Stimulated activated effector memory CD8-positive, alpha-beta T cell treated with anti-CD3 and anti-CD28 coated beads, Interleukin-12 subunit alpha, Interleukin-12 subunit beta, amount 100 ng/mL, for 72 hours (primary cell): Measurements from ENCODE around the gene ANAPC2.

ENCODE experiments used
- ATAC-seq: fragments of 150-1000 bp; cut with Tn5 transposase; 2 replicates; pipeline ENCODE4 v1.10.0; 2021
- DNase-seq, 2 donors: peaks; one replicate each; pipeline ENCODE4 v3.0.0; 2021 to 2022; ENCODE audit warnings: low spot score in 2 of 2
- H3K27ac Mint-ChIP-seq: one replicate; pipeline ENCODE4 v1.8.0; 2022; ENCODE audit warnings: mild to moderate bottlenecking, mixed read lengths
- H3K36me3 Mint-ChIP-seq: one replicate; pipeline ENCODE4 v1.8.0; 2022; ENCODE audit warnings: mild to moderate bottlenecking, mixed read lengths
- H3K4me1 Mint-ChIP-seq: one replicate; pipeline ENCODE4 v1.8.0; 2022; ENCODE audit warnings: mixed read lengths
- H3K4me3 Mint-ChIP-seq: one replicate; pipeline ENCODE4 v1.8.0; 2022; ENCODE audit warnings: mild to moderate bottlenecking, mixed read lengths
- H3K9me3 Mint-ChIP-seq: one replicate; pipeline ENCODE4 v1.8.0; 2022; ENCODE audit warnings: mixed read lengths

ANAPC2 gene

GRCh38 chr9:137134191-137134590 lies 54.2 kb downstream of the ANAPC2 start:
- Mint-ChIP-seq H3K36me3 (no peaks in the 10 kb centered on the region), H3K9me3 (no peaks in the 10 kb centered on the region), H3K4me1 (peaks cover 6% of the 10 kb centered on the region), H3K4me3 (no peak overlapping the region), H3K27ac (no peak overlapping the region)
- DNase-seq (no peak), ATAC-seq (no peak)

GRCh38 chr9:137130176-137130755 lies 58.1 kb downstream of the ANAPC2 start:
- Mint-ChIP-seq H3K27ac (peak overlapping the region; percentile 84), H3K4me1 (peaks cover 23% of the 10 kb centered on the region), H3K9me3 (no peaks in the 10 kb centered on the region), H3K36me3 (peaks cover 8% of the 10 kb centered on the region), H3K4me3 (peak overlapping the region; percentile 89)
- DNase-seq (no peak), ATAC-seq (peak; percentile 19)

GRCh38 chr9:137129456-137130175 lies 58.7 kb downstream of the ANAPC2 start:
- Mint-ChIP-seq H3K4me3 (peak overlapping the region; percentile 89), H3K27ac (peak overlapping the region; percentile 94), H3K9me3 (no peaks in the 10 kb centered on the region), H3K36me3 (peaks cover 8% of the 10 kb centered on the region), H3K4me1 (peaks cover 23% of the 10 kb centered on the region)
- peak; percentile 75 to 93 for DNase-seq
- ATAC-seq: peak; percentile 98

GRCh38 chr9:137128862-137129455 lies 59.4 kb downstream of the ANAPC2 start:
- peak in 1 of 2 donors; percentile 69 for DNase-seq
- H3K27ac Mint-ChIP-seq: peak overlapping the region; percentile 94
- ATAC-seq: peak; percentile 16
- H3K4me1 Mint-ChIP-seq: peaks cover 23% of the 10 kb centered on the region
- H3K9me3 Mint-ChIP-seq: no peaks in the 10 kb centered on the region
- H3K36me3 Mint-ChIP-seq: peaks cover 8% of the 10 kb centered on the region
- peak overlapping the region; percentile 89 for H3K4me3 Mint-ChIP-seq

- H3K4me3 Mint-ChIP-seq: peak overlapping the region; percentile 89
- DNase-seq: no peak
- H3K36me3 Mint-ChIP-seq: peaks cover 8% of the 10 kb centered on the region
- H3K4me1 Mint-ChIP-seq: peaks cover 23% of the 10 kb centered on the region
- H3K27ac Mint-ChIP-seq: peak overlapping the region; percentile 94
- H3K9me3 Mint-ChIP-seq: no peaks in the 10 kb centered on the region
- no peak for ATAC-seq
Measured at GRCh38 chr9:137128158-137128861, 60.0 kb downstream of the ANAPC2 start.

GRCh38 chr9:137127301-137128157 lies 60.8 kb downstream of the ANAPC2 start:
- ATAC-seq (no peak), DNase-seq (no peak)
- Mint-ChIP-seq H3K9me3 (no peaks in the 10 kb centered on the region), H3K27ac (peak overlapping the region; percentile 94), H3K4me1 (peaks cover 23% of the 10 kb centered on the region), H3K4me3 (peak overlapping the region; percentile 89), H3K36me3 (peaks cover 8% of the 10 kb centered on the region)

GRCh38 chr9:137126786-137127185 lies 61.6 kb downstream of the ANAPC2 start:
- peaks cover 8% of the 10 kb centered on the region for H3K36me3 Mint-ChIP-seq
- DNase-seq: no peak
- H3K4me1 Mint-ChIP-seq: peaks cover 29% of the 10 kb centered on the region
- H3K9me3 Mint-ChIP-seq: no peaks in the 10 kb centered on the region
- H3K27ac Mint-ChIP-seq: peak overlapping the region; percentile 94
- H3K4me3 Mint-ChIP-seq: peak overlapping the region; percentile 89
- ATAC-seq: no peak
